ENCODE results near the gene CERK. TPM values are rescaled to one million over a fixed set of nuclear protein-coding genes. Genes with fewer than 3 reads are reported as not detected.

CERK gene
- total and polyA plus RNA-seq, 2 of the 8 experiments (the other 6 are each of a cell fraction or from before 2014, with no cell fraction given) = 26.6 to 59.0 TPM

DNA sequence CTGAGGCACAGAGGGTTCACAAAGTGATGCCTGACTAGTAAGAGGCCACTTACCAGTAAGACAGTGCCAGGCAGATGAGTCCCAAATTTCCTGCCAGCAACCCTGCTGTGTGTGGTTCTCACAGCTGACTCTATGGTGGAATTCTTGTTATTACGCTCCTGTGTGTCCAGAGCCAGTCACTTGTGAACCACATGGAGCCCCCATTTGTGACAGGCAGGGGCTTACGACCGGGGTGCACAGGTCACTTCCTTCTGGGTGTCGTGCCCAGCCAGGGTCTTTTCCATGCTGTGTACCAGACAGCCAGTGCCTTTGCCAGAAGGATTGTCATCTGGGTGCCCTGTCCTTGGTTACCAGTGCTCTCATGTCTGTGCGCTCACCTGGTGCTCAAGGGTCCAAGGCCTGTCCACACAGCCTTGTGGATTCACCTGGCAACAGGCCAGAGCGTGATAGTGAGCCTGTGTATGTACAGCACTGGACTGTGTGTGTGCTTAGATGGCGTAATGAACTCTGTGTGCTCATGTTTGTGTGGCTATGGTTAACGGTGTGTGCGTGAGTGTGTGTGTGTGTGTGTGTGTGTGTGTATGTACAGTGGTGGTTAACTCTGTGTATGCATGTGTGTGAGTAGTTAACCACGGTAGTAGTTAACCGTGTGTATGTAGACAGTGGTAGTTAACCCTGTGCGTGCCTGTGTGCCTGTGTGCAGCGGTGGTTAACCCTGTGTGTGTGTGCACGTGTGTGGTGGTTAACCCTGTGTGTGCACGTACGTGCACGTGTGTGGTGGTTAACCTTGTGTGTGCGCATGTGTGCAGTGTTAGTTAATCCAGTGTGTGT, 99.2 kb downstream of the CERK start:
- FAIRE-seq = no peak
- Histone ChIP-seq H3K14ac (ENCODE audit: insufficient read length) (no peak overlapping the region), H4K8ac (ENCODE audit: extremely low read depth, insufficient read depth, low read length) (no peak overlapping the region), H4K20me1 (replicated peaks in 1 of 2; ENCODE audit: control insufficient read depth in 1 of 2, insufficient read depth in 2 of 2, low read length in 2 of 2) (peaks cover 0 to 3% of the 10 kb centered on the region in 2 experiments), H3K36me3 (ENCODE audit: control insufficient read depth in 2 of 4, insufficient read depth in 4 of 4, low read length in 3 of 4) (no peaks in the 10 kb centered on the region), H3K23me2 (ENCODE audit: low read depth, low read length) (peaks cover 5% of the 10 kb centered on the region; the same call in 1 of the 2 replicates), H3K4ac (replicated peaks; ENCODE audit: insufficient read length, low read depth, low read length) (no peak overlapping the region), H4K91ac (replicated peaks; ENCODE audit: insufficient read length, low read length) (no peak overlapping the region), H3K79me1 (ENCODE audit: low read depth, low read length) (no peaks in the 10 kb centered on the region; the same call in 1 of the 2 replicates), H2AFZ (ENCODE audit: low read length) (no peak overlapping the region), H3K56ac (replicated peaks; ENCODE audit: insufficient read length, low read depth, low read length) (no peak overlapping the region), H2BK15ac (ENCODE audit: low read length) (no peak overlapping the region; the same call in 1 of the 2 replicates), H4K5ac (ENCODE audit: insufficient read length, low read depth, low read length) (no peak overlapping the region), H3K9ac (replicated peaks in 1 of 4; ENCODE audit: extremely low read depth in 1 of 4, low read depth in 3 of 4, low read length in 3 of 4) (no peak overlapping the region), H3K4me2 (ENCODE audit: insufficient read depth in 1 of 2, low read depth in 2 of 2, low read length in 2 of 2) (no peak overlapping the region), H2BK20ac (ENCODE audit: low read length) (no peak overlapping the region), H3K27me3 (replicated peaks in 1 of 4; ENCODE audit: control insufficient read depth in 3 of 4, extremely low read depth in 1 of 4, insufficient read depth in 3 of 4, low read length in 3 of 4) (no peaks in the 10 kb centered on the region), H2AK5ac (ENCODE audit: low read depth, low read length) (peak overlapping the region; percentile 5; the same call in 1 of the 2 replicates), H3K79me2 (ENCODE audit: control insufficient read depth in 1 of 2, insufficient read depth in 2 of 2, low read length in 2 of 2) (no peaks in the 10 kb centered on the region), H2BK5ac (ENCODE audit: low read depth, low read length) (peak overlapping the region; percentile 47; the same call in 1 of the 2 replicates), H3K23ac (ENCODE audit: insufficient read length) (no peak overlapping the region), H2BK120ac (replicated peaks; ENCODE audit: low read depth, low read length) (no peak overlapping the region), H3K4me3 (ENCODE audit: extremely low read depth in 1 of 4, insufficient read depth in 2 of 4, low read depth in 3 of 4, low read length in 4 of 4) (no peak overlapping the region), H3K9me3 (ENCODE audit: insufficient read depth in 2 of 2, low read depth in 1 of 2, low read length in 1 of 2) (no peaks in the 10 kb centered on the region), H3K27ac (ENCODE audit: low read depth, low read length) (no peak overlapping the region), H3K4me1 (replicated peaks in 1 of 4; ENCODE audit: control insufficient read depth in 3 of 4, insufficient read depth in 4 of 4, low read length in 3 of 4) (peaks cover 0 to 7% (median 2%) of the 10 kb centered on the region in 4 experiments; a peak in 3 of 7 replicates), H3K18ac (ENCODE audit: extremely low read depth, low read length) (no peak overlapping the region), H2BK12ac (ENCODE audit: low read depth, low read length) (no peak overlapping the region)
- 91% methylated on average over 18 of the region's 18 CpGs; no CpG with 5 or more reads in 1 of the 2 experiments for WGBS, 2 experiments (ENCODE audit: extremely low coverage in 1 of 2, insufficient coverage in 1 of 2, insufficient read length in 1 of 2, insufficient replicate concordance in 2 of 2, low coverage in 1 of 2, low lambda C conversion rate in 2 of 2, missing lambda C conversion rate in 1 of 2)
- no peak for DNase-seq (ENCODE audit: low read depth in 1 of 2, low spot score in 2 of 2)
- POLR2A ChIA-PET (ENCODE audit: partially characterized antibody) = interaction anchor here (1.2 kb wide), 1 partner anchor 14 kb away, joined by 3 read pairs; no protein-coding TSS in a partner anchor
- CTCF ChIA-PET (ENCODE audit: partially characterized antibody) = interaction anchor here (1.1 to 1.8 kb wide), 2 partner anchors 11 to 75 kb away, joined by 4 to 6 read pairs; no protein-coding TSS in a partner anchor
- TF ChIP-seq TAF7 (optimal IDR thresholded peaks at IDR 0.05; ENCODE audit: borderline replicate concordance, low read depth, low read length) = no peak
- no peak for TF ChIP-seq EGR1 (IDR thresholded peaks at IDR 0.05; ENCODE audit: borderline replicate concordance, low read depth, low read length)
- TF ChIP-seq SP4 (IDR thresholded peaks at IDR 0.05; ENCODE audit: low read length) = no peak
- no peak for TF ChIP-seq RNF2 (IDR thresholded peaks at IDR 0.05; ENCODE audit: borderline replicate concordance, low read depth, low read length, missing control alignments, poor library complexity, severe bottlenecking)
- no peak for TF ChIP-seq KDM5A (IDR thresholded peaks at IDR 0.05; ENCODE audit: low read length)
- no peak for TF ChIP-seq CTBP2 (IDR thresholded peaks at IDR 0.05; ENCODE audit: borderline replicate concordance, insufficient read depth, insufficient read length, low read length)
- no peak for TF ChIP-seq MAFK (IDR thresholded peaks at IDR 0.05; ENCODE audit: low read depth, low read length)
- TF ChIP-seq POU5F1 (IDR thresholded peaks at IDR 0.05; ENCODE audit: low read depth, low read length) = no peak
- TF ChIP-seq TCF12 (IDR thresholded peaks at IDR 0.05; ENCODE audit: low read depth, low read length) = no peak
- no peak for TF ChIP-seq BRCA1 (IDR thresholded peaks at IDR 0.05; ENCODE audit: low read depth, low read length)
- TF ChIP-seq TEAD4 (IDR thresholded peaks at IDR 0.05; ENCODE audit: low read depth, low read length) = no peak
- TF ChIP-seq RXRA (IDR thresholded peaks at IDR 0.05; ENCODE audit: insufficient read depth, low read depth, low read length) = no peak

Measured in H1 (cell line).